ENCODE measurements around the gene PIGBOS1. TPM values are rescaled to one million over a fixed set of nuclear protein-coding genes. Genes with fewer than 3 reads are reported as not detected.

The PIGBOS1 gene
- total and polyA plus RNA-seq, 2 experiments from 2014 or later: 13.7 to 30.4 TPM

GRCh38 chr15:55348281-55348778 is 29.4 kb upstream of the PIGBOS1 start:
- no peaks in the 10 kb centered on the region for H3K9me3 ChIP-seq (ENCODE audit: low read depth)
- no peak for DNase-seq (ENCODE audit: low read depth in 1 of 2, low spot score in 1 of 2)
- peaks cover 9% of the 10 kb centered on the region for H3K4me1 ChIP-seq (ENCODE audit: low read depth)
- no peak for TF ChIP-seq CTCF (IDR thresholded peaks at IDR 0.05; ENCODE audit: low read depth, low read length)
- no peak overlapping the region for H3K27ac ChIP-seq
- no peaks in the 10 kb centered on the region for H3K36me3 ChIP-seq
- H3K4me3 ChIP-seq: no peak overlapping the region
- H3K27me3 ChIP-seq: no peaks in the 10 kb centered on the region

- H3K4me1 ChIP-seq (ENCODE audit: low read depth): peaks cover 9% of the 10 kb centered on the region
- H3K4me3 ChIP-seq: no peak overlapping the region
- H3K27me3 ChIP-seq: no peaks in the 10 kb centered on the region
- DNase-seq (ENCODE audit: low read depth in 1 of 2, low spot score in 1 of 2): peak; percentile 7 to 61
- H3K36me3 ChIP-seq: no peaks in the 10 kb centered on the region
- no peaks in the 10 kb centered on the region for H3K9me3 ChIP-seq (ENCODE audit: low read depth)
- TF ChIP-seq CTCF (IDR thresholded peaks at IDR 0.05; ENCODE audit: low read depth, low read length): no peak
- peak overlapping the region; percentile 80 for H3K27ac ChIP-seq
Measured at GRCh38 chr15:55344206-55344605, 25.3 kb upstream of the PIGBOS1 start.

- no peaks in the 10 kb centered on the region for H3K9me3 ChIP-seq (ENCODE audit: low read depth)
- H3K27ac ChIP-seq: no peak overlapping the region
- no peak for DNase-seq (ENCODE audit: low read depth in 1 of 2, low spot score in 1 of 2)
- H3K4me1 ChIP-seq (ENCODE audit: low read depth): peaks cover 9% of the 10 kb centered on the region
- no peaks in the 10 kb centered on the region for H3K36me3 ChIP-seq
- no peak for TF ChIP-seq CTCF (IDR thresholded peaks at IDR 0.05; ENCODE audit: low read depth, low read length)
- no peak overlapping the region for H3K4me3 ChIP-seq
- H3K27me3 ChIP-seq: no peaks in the 10 kb centered on the region
Measured at GRCh38 chr15:55343168-55343567, 24.2 kb upstream of the PIGBOS1 start.

- H3K9me3 ChIP-seq (ENCODE audit: low read depth): no peaks in the 10 kb centered on the region
- no peak for TF ChIP-seq CTCF (IDR thresholded peaks at IDR 0.05; ENCODE audit: low read depth, low read length)
- H3K27ac ChIP-seq: no peak overlapping the region
- H3K27me3 ChIP-seq: no peaks in the 10 kb centered on the region
- H3K4me3 ChIP-seq: no peak overlapping the region
- DNase-seq (ENCODE audit: low read depth in 1 of 2, low spot score in 1 of 2): no peak
- H3K36me3 ChIP-seq: no peaks in the 10 kb centered on the region
- no peaks in the 10 kb centered on the region for H3K4me1 ChIP-seq (ENCODE audit: low read depth)
Measured at GRCh38 chr15:55337160-55337559, 18.2 kb upstream of the PIGBOS1 start.

- H3K27ac ChIP-seq: no peak overlapping the region
- no peak for TF ChIP-seq CTCF (IDR thresholded peaks at IDR 0.05; ENCODE audit: low read depth, low read length)
- no peaks in the 10 kb centered on the region for H3K36me3 ChIP-seq
- H3K4me1 ChIP-seq (ENCODE audit: low read depth): no peaks in the 10 kb centered on the region
- H3K4me3 ChIP-seq: no peak overlapping the region
- no peaks in the 10 kb centered on the region for H3K9me3 ChIP-seq (ENCODE audit: low read depth)
- no peaks in the 10 kb centered on the region for H3K27me3 ChIP-seq
- peak in 1 of 2 donors; percentile 52 for DNase-seq (ENCODE audit: low read depth in 1 of 2, low spot score in 1 of 2)
Measured at GRCh38 chr15:55334997-55335396, 16.1 kb upstream of the PIGBOS1 start.

GRCh38 chr15:55334371-55334770 is 15.4 kb upstream of the PIGBOS1 start:
- H3K27me3 ChIP-seq: no peaks in the 10 kb centered on the region
- H3K4me3 ChIP-seq: no peak overlapping the region
- H3K4me1 ChIP-seq (ENCODE audit: low read depth): no peaks in the 10 kb centered on the region
- no peaks in the 10 kb centered on the region for H3K9me3 ChIP-seq (ENCODE audit: low read depth)
- H3K27ac ChIP-seq: no peak overlapping the region
- DNase-seq (ENCODE audit: low read depth in 1 of 2, low spot score in 1 of 2): no peak
- no peaks in the 10 kb centered on the region for H3K36me3 ChIP-seq
- no peak for TF ChIP-seq CTCF (IDR thresholded peaks at IDR 0.05; ENCODE audit: low read depth, low read length)
